ENCODE data around the gene ARVCF. TPM values are rescaled to one million over a fixed set of nuclear protein-coding genes. Genes with fewer than 3 reads are reported as not detected.
A peak's percentile ranks its signal among the peaks of the same experiment; 100 is the strongest.

Gene ARVCF
- polyA plus RNA-seq, 6 donors from 2014 or later: 0.24 to 2.5 (median 0.56) TPM; not detected in 1

DNA sequence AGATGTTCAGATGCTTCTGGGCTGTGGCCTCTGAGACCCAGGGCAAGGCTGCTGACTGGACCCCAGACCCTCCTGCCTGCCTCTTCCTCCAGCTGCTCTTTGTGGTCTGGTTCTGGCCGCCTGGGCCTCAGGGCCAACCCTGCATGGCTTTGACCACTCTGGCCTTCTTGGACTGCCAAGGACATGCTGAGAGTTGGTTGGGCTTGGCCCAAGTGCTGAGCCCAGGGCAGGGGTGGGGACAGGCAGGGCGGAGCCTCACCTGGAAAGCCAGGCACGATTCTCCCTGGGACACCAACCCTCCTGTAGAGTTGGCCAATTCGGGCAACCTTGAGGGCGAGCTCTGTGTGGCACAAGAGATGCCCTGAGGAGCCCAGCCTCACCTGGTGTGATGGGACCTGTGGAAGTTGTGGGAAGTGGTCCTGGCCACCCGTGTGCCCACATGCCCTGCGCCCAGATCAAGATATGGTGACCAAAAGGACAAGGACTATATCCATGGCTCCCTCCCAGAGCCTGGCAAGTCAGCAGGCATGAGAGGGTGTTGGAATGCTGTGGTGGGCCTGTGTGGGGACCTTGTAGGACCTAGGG, 15.9 kb upstream of the ARVCF start:
- no peaks in the 10 kb centered on the region for H3K27me3 Mint-ChIP-seq

GRCh38 chr22:20031732-20032406, 15.2 kb upstream of the ARVCF start:
- Mint-ChIP-seq H3K4me3 (peak overlapping the region in 4 of 8 donors; percentile 29 to 57 (median 34)), H3K4me1 (peaks cover 50 to 62% (median 53%) of the 10 kb centered on the region in 3 donors), H3K36me3 (peaks cover 7 to 12% of the 10 kb centered on the region in 2 donors), H3K27ac (peak overlapping the region in 2 of 6 donors; percentile 14 to 42), H3K9me3 (peaks cover 4 to 12% (median 8%) of the 10 kb centered on the region in 7 donors), H3K27me3 (no peaks in the 10 kb centered on the region)
- DNase-seq (no peak), ATAC-seq (ENCODE audit: low read depth in 2 of 2) (peak; percentile 30 to 53)

More for the DNA sequence above, 15.9 kb upstream of the ARVCF start:
- DNase-seq (no peak), ATAC-seq (ENCODE audit: low read depth in 2 of 2) (no peak)
- Mint-ChIP-seq H3K4me1 (peaks cover 50 to 68% (median 52%) of the 10 kb centered on the region in 3 donors), H3K27ac (peak overlapping the region in 3 of 6 donors; percentile 14 to 72 (median 56)), H3K36me3 (peaks cover 7 to 18% of the 10 kb centered on the region in 2 donors), H3K9me3 (peaks cover 4 to 12% (median 8%) of the 10 kb centered on the region in 7 donors), H3K4me3 (peak overlapping the region in 5 of 8 donors; percentile 29 to 70 (median 59))

DNA sequence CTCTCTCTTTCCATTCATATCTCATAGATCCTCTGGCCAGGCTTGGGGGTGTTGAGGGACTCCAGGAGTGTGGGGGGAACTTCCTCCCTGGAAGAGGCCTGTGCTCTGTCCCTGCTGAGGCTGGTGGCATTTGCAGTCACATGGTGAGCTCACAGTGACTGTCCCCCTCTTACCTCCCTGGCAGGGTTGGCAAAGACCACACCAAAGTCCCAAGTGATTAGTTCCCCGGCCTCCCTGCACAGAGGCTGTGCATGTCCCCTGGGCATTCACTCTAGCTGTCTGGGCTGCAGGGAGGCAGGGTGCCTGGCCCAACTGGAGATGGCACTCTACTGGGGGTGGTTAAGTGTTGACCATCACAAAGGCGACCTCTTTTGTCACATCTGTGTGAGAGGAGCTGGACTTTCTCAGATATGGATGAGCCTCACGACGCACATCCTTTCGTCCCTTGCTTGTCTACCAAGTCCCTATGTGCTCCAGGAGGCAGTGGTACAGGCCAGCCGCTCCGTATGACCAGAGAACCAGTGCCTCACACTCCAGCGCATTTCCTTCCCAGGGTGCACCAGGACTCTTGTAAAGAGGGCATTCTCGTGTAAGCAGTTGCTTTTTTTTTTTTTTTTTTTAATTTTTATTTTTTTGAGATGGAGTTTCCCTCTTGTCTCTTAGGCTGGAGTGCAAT, 13.1 kb upstream of the ARVCF start:
- peaks cover 52 to 70% (median 68%) of the 10 kb centered on the region in 3 donors for H3K4me1 Mint-ChIP-seq
- H3K27ac Mint-ChIP-seq: peak overlapping the region in 1 of 6 donors; percentile 90
- H3K36me3 Mint-ChIP-seq: peaks cover under 1 to 7% of the 10 kb centered on the region in 2 donors
- H3K27me3 Mint-ChIP-seq: no peaks in the 10 kb centered on the region
- ATAC-seq (ENCODE audit: low read depth in 2 of 2): no peak
- peak overlapping the region in 1 of 8 donors; percentile 3 for H3K4me3 Mint-ChIP-seq
- peaks cover under 1 to 9% (median 4%) of the 10 kb centered on the region in 7 donors for H3K9me3 Mint-ChIP-seq
- no peak for DNase-seq

DNA sequence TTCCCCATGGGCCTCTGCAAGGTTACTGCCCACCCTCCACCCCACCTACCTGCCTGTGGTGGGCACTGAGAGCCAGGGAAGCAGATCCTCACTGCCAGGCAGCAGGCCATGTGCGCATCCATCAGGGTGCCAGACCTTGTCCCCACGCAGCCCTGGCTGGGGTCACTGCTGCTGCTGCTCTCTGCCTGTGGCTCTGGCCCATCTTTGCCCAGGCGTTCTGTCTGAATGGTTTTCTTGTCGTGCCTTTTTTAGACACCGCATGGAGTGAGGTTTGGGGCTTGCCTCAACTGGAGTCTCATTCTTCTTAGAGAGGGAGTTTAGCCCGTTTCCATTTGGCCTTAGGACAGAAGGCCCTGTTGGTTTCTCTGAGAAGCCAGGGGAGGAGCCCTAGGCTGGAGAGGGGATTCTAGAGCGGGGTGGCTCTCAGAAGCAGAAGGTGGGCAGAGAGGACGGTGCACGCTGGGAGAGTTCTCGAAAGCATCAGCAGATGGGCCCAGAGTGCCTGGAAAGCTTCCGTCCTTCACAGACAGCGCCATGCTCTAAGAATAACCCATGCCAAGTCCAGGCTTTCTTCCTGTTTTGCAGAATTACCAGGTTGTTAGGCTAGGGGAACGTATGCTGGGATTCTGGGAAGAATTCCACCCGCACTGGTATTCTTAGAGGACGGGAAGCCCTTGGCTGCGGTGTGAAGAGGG, 12.4 kb upstream of the ARVCF start:
- H3K27ac Mint-ChIP-seq: peak overlapping the region in 2 of 6 donors; percentile 67 to 75
- H3K9me3 Mint-ChIP-seq: peaks cover 0 to 3% (median 0%) of the 10 kb centered on the region in 7 donors
- no peaks in the 10 kb centered on the region for H3K27me3 Mint-ChIP-seq
- DNase-seq (no peak), ATAC-seq (ENCODE audit: low read depth in 2 of 2) (no peak)
- peaks cover 0 to under 1% of the 10 kb centered on the region in 2 donors for H3K36me3 Mint-ChIP-seq
- no peak overlapping the region for H3K4me3 Mint-ChIP-seq
- peaks cover 48 to 72% (median 66%) of the 10 kb centered on the region in 3 donors for H3K4me1 Mint-ChIP-seq

DNA sequence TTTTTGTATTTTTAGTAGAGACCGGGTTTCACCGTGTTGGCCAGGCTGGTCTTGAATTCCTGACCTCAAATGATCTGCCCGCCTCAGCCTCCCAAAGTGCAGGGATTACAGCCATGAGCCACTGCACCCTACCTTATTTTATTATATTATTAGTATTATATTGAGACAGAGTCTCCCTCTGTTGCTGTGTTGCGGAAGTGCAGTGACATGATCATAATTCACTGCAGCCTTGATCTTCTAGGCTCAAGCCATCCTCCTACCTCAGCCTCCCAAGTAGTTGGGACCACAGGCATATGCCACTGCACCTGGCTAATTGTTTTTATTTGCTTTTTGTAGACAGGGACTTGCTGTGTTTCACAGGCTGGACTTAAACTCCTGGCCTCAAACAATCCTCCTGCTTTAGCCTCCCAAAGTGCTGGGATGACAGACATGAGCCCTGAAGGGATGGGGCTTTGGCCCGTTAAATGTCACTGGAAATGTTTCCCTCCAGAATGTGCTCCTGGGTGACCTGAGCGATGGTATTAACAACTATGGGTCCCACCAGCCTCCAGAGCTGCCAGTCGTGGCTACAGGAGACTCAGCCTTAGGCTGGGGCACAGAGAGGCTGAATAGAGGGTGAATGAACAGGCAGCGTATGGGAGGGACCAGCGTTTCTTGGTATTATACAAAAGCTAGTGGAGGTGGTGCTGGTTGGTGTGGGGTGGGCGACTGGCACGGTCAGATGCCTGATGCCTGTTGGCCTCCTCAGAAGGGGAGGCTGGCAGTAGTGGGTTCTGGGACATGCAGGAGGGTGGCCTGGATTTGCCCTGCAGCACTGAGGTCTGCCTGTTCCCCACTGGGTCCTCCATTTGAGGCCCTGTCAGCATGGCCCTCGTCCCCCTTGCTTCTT, 11.6 kb upstream of the ARVCF start:
- Mint-ChIP-seq H3K36me3 (no peaks in the 10 kb centered on the region), H3K4me3 (peak overlapping the region in 1 of 8 donors; percentile 15), H3K9me3 (no peaks in the 10 kb centered on the region), H3K4me1 (peaks cover 51 to 67% (median 64%) of the 10 kb centered on the region in 3 donors), H3K27me3 (no peaks in the 10 kb centered on the region), H3K27ac (no peak overlapping the region)
- ATAC-seq (ENCODE audit: low read depth in 2 of 2) (no peak), DNase-seq (no peak)

DNA sequence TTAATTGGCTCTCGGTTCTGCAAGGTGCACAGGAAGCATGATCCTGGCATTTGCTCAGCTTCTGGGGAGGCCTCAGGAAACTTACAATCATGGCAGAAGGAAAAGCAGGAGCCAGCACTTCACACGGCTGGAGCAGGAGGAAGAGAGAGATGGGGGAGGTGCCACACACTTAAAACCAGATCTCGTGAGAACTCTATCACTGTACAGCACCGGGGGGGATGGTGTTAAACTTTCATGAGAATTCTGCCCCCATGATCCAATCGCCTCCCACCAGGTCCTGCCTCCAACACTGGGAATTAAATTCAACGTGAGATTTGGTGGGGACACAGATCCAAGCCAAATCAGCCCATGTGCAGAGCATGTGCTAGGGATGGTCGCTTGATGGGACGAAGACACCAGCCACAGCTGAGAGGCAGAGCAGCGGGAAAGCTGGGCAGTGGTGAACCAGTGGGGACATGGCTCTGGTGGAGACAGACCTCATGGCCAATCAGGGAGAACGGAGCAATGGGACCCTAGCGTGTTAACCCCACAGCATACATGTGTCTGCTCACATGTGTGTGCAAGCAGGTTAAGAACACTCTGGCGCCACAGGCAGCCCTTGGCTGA, 10.5 kb upstream of the ARVCF start:
- no peaks in the 10 kb centered on the region for H3K27me3 Mint-ChIP-seq
- ATAC-seq (ENCODE audit: low read depth in 2 of 2) (no peak), DNase-seq (no peak)
- no peaks in the 10 kb centered on the region for H3K9me3 Mint-ChIP-seq
- peak overlapping the region in 1 of 6 donors; percentile 15 for H3K27ac Mint-ChIP-seq
- no peak overlapping the region for H3K4me3 Mint-ChIP-seq
- no peaks in the 10 kb centered on the region for H3K36me3 Mint-ChIP-seq
- peaks cover 53 to 70% (median 69%) of the 10 kb centered on the region in 3 donors for H3K4me1 Mint-ChIP-seq

DNA sequence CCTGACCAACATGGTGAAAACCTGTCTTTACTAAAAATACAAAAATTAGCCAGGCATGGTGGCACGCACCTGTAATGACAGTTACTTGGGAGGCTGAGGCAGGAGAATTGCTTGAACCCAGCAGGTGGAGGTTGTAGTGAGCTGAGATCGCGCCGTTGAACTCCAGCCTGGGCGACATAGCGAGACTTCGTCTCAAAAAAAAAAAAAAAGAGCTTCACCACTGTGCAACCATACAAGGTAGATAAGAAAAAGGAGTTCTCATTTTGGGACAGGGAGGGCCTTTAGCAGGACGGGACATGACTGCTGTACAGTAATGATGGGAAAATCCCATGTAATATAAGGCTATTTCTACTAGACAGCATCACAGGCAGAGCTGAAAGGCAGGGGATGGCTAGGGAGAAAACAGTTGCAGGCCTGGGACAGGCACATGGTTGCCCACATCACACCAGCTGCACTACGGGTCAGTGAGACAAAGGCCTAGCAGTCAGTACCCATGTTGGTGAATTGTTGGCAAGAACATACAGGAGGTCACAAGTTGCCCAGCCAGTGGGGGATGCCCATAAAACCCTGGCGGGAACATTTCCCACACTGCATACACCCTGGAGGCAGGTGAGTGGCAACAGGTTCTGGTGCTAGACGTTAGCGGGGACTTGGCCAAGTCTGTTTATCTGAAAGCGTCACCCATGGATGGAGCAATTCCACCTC, 9.7 kb upstream of the ARVCF start:
- Mint-ChIP-seq H3K27me3 (no peaks in the 10 kb centered on the region), H3K4me1 (peaks cover 53 to 70% (median 69%) of the 10 kb centered on the region in 3 donors), H3K9me3 (no peaks in the 10 kb centered on the region), H3K4me3 (no peak overlapping the region), H3K27ac (peak overlapping the region in 1 of 6 donors; percentile 57), H3K36me3 (no peaks in the 10 kb centered on the region)
- ATAC-seq (ENCODE audit: low read depth in 2 of 2) (no peak), DNase-seq (no peak)

- H3K9me3 Mint-ChIP-seq: no peaks in the 10 kb centered on the region
- no peaks in the 10 kb centered on the region for H3K36me3 Mint-ChIP-seq
- H3K4me3 Mint-ChIP-seq: peak overlapping the region in 1 of 8 donors; percentile 68
- H3K4me1 Mint-ChIP-seq: peaks cover 54 to 71% (median 64%) of the 10 kb centered on the region in 3 donors
- DNase-seq: no peak
- no peaks in the 10 kb centered on the region for H3K27me3 Mint-ChIP-seq
- H3K27ac Mint-ChIP-seq: no peak overlapping the region
- ATAC-seq (ENCODE audit: low read depth in 2 of 2): no peak
Measured at GRCh38 chr22:20025401-20026203, 9.0 kb upstream of the ARVCF start.

DNA sequence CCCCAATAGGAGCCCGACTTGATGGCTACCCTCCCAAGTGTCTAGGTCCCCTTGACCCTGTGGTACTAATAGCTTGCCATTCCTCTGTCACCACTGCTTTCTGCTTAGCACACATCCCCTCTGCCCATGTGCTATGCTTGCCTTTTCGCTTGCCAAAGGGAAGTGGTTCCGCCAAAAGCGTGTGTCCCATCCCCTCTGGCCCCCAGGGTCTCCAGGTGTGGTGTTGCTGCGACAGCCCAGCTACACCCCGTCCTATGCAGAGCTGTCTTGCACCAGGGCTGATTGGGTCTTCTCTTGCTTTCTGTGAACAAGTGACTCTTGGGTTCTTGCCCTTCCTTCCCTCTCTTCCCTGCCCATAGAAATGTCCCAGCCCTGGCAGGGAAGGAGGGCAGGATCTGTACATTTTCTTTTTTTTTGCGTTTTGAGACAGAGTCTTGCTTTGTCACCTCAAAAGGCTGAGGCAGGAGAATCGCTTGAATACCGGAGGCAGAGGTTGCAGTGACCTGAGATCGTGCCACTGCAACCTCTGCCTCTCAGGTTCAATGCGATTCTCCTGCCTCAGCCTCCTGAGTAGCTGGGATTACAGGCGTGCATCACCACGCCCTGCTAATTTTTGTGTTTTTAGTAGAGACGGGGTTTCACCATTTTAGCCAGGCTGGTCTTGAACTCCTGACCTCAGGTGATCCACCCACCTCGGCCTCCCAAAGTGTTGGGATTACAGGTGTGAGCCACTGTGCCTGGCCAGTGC, 8.2 kb upstream of the ARVCF start:
- Mint-ChIP-seq H3K27me3 (no peaks in the 10 kb centered on the region), H3K27ac (no peak overlapping the region), H3K4me1 (peaks cover 57 to 74% (median 69%) of the 10 kb centered on the region in 3 donors), H3K36me3 (no peaks in the 10 kb centered on the region), H3K4me3 (peak overlapping the region in 2 of 8 donors; percentile 67 to 68), H3K9me3 (no peaks in the 10 kb centered on the region)
- ATAC-seq (ENCODE audit: low read depth in 2 of 2) (no peak), DNase-seq (no peak)

- peaks cover 55 to 68% (median 63%) of the 10 kb centered on the region in 3 donors for H3K4me1 Mint-ChIP-seq
- DNase-seq (no peak), ATAC-seq (ENCODE audit: low read depth in 2 of 2) (no peak)
- H3K27ac Mint-ChIP-seq: peak overlapping the region in 1 of 6 donors; percentile 41
- no peaks in the 10 kb centered on the region for H3K27me3 Mint-ChIP-seq
- H3K36me3 Mint-ChIP-seq: no peaks in the 10 kb centered on the region
- no peaks in the 10 kb centered on the region for H3K9me3 Mint-ChIP-seq
- peak overlapping the region in 3 of 8 donors; percentile 12 to 67 (median 47) for H3K4me3 Mint-ChIP-seq
Measured at GRCh38 chr22:20024225-20024624, 7.6 kb upstream of the ARVCF start.
